ENCODE results near the gene UBA5. TPM values are rescaled to one million over a fixed set of nuclear protein-coding genes. Genes with fewer than 3 reads are reported as not detected.

Gene UBA5
- total RNA-seq, 4 donors from 2014 or later = 19.3 to 27.7 (median 21.5) TPM

- Histone ChIP-seq H3K9me3 (no peaks in the 10 kb centered on the region), H3K27me3 (no peaks in the 10 kb centered on the region), H3K27ac (no peak overlapping the region), H3K36me3 (peaks cover 0 to 27% of the 10 kb centered on the region in 2 donors), H3K4me1 (no peaks in the 10 kb centered on the region), H3K4me3 (no peak overlapping the region)
- in situ Hi-C loops (cut with MboI; ENCODE audit: low sequenced_read_pairs in 4 of 4) = no loop called here
- intact Hi-C loops (cut with DNase I; ENCODE audit: low total_unique reads) = no loop called here
- DNase-seq = no peak
- no peak for ATAC-seq
- no peak for TF ChIP-seq POLR2A (IDR thresholded peaks at IDR 0.05)
- no peak for TF ChIP-seq CTCF (IDR thresholded peaks at IDR 0.05 in 4 of 5, conservative IDR thresholded peaks at IDR 0.05 in 1 of 5)
Observed at GRCh38 chr3:132626955-132627354, 33.2 kb upstream of the UBA5 start.

GRCh38 chr3:132628157-132628556, 32.0 kb upstream of the UBA5 start:
- H3K4me1 ChIP-seq = no peaks in the 10 kb centered on the region
- H3K36me3 ChIP-seq = peaks cover 0 to 27% of the 10 kb centered on the region in 2 donors
- H3K9me3 ChIP-seq = no peaks in the 10 kb centered on the region
- TF ChIP-seq POLR2A (IDR thresholded peaks at IDR 0.05) (no peak), CTCF (IDR thresholded peaks at IDR 0.05 in 4 of 5, conservative IDR thresholded peaks at IDR 0.05 in 1 of 5) (no peak)
- ATAC-seq (no peak), DNase-seq (no peak)
- H3K27ac ChIP-seq = no peak overlapping the region
- H3K27me3 ChIP-seq = no peaks in the 10 kb centered on the region
- in situ Hi-C loops (cut with MboI; ENCODE audit: low sequenced_read_pairs in 4 of 4) = no loop called here
- intact Hi-C loops (cut with DNase I; ENCODE audit: low total_unique reads) = no loop called here
- H3K4me3 ChIP-seq = no peak overlapping the region

- peaks cover 0 to 27% of the 10 kb centered on the region in 2 donors for H3K36me3 ChIP-seq
- in situ Hi-C loops (cut with MboI; ENCODE audit: low sequenced_read_pairs in 4 of 4) = no loop called here
Observed at GRCh38 chr3:132629928-132630327, 30.2 kb upstream of the UBA5 start.

GRCh38 chr3:132630612-132631011, 29.5 kb upstream of the UBA5 start:
- no peaks in the 10 kb centered on the region for H3K9me3 ChIP-seq
- ATAC-seq (no peak), DNase-seq (no peak)
- intact Hi-C loops (cut with DNase I; ENCODE audit: low total_unique reads) = no loop called here
- no peaks in the 10 kb centered on the region for H3K27me3 ChIP-seq
- no peak overlapping the region for H3K27ac ChIP-seq
- in situ Hi-C loops (cut with MboI; ENCODE audit: low sequenced_read_pairs in 4 of 4) = no loop called here
- no peak overlapping the region for H3K4me3 ChIP-seq
- H3K36me3 ChIP-seq = peaks cover 0 to 26% of the 10 kb centered on the region in 2 donors
- peaks cover 0 to 5% of the 10 kb centered on the region in 2 donors for H3K4me1 ChIP-seq
- TF ChIP-seq CTCF (IDR thresholded peaks at IDR 0.05 in 4 of 5, conservative IDR thresholded peaks at IDR 0.05 in 1 of 5) (no peak), POLR2A (IDR thresholded peaks at IDR 0.05) (no peak)

More at GRCh38 chr3:132629928-132630327, 30.2 kb upstream of the UBA5 start:
- Histone ChIP-seq H3K27me3 (no peaks in the 10 kb centered on the region), H3K27ac (no peak overlapping the region), H3K4me1 (no peaks in the 10 kb centered on the region), H3K9me3 (no peaks in the 10 kb centered on the region), H3K4me3 (no peak overlapping the region)
- TF ChIP-seq CTCF (IDR thresholded peaks at IDR 0.05 in 4 of 5, conservative IDR thresholded peaks at IDR 0.05 in 1 of 5) (no peak), POLR2A (IDR thresholded peaks at IDR 0.05) (no peak)
- ATAC-seq = no peak
- intact Hi-C loops (cut with DNase I; ENCODE audit: low total_unique reads) = no loop called here
- no peak for DNase-seq

GRCh38 chr3:132635052-132635451, 25.1 kb upstream of the UBA5 start:
- intact Hi-C loops (cut with DNase I; ENCODE audit: low total_unique reads) (no loop called here), in situ Hi-C loops (cut with MboI; ENCODE audit: low sequenced_read_pairs in 4 of 4) (loop anchor here in 1 of 4 donors (5.0 kb wide), 1 partner anchor 98 kb away; no protein-coding TSS in a partner anchor)
- Histone ChIP-seq H3K9me3 (no peaks in the 10 kb centered on the region), H3K4me3 (no peak overlapping the region), H3K27ac (no peak overlapping the region), H3K36me3 (peaks cover 0 to 30% of the 10 kb centered on the region in 2 donors), H3K4me1 (peaks cover 0 to 5% of the 10 kb centered on the region in 2 donors), H3K27me3 (no peaks in the 10 kb centered on the region)
- ATAC-seq (no peak), DNase-seq (no peak)
- no peak for TF ChIP-seq CTCF (IDR thresholded peaks at IDR 0.05 in 4 of 5, conservative IDR thresholded peaks at IDR 0.05 in 1 of 5)
- no peak for TF ChIP-seq POLR2A (IDR thresholded peaks at IDR 0.05)

Measured in gastrocnemius medialis (tissue), 4 donors.